ENCODE data around the gene ADAD2.

DNA sequence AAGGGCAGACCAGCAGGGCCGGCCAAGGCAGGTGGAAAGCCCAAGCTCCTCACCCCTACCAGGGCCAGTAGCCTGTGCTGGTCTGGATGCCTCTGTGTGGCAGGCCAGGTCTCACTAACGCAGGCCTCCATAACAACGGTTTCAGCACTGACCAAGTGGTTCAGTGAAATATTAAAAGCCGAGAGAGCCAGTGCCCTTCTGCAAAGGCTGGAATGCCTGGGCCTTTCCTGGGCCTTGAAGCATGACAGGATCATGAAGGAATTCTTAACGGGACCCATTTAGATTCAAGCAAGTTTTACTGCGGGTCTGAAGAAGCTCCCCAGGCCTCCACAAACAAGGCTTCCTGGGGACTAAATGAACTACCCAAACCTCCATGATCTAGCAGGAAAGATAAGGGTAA is 16.3 kb downstream of the ADAD2 start:
- TF ChIP-seq, protein P1, sequence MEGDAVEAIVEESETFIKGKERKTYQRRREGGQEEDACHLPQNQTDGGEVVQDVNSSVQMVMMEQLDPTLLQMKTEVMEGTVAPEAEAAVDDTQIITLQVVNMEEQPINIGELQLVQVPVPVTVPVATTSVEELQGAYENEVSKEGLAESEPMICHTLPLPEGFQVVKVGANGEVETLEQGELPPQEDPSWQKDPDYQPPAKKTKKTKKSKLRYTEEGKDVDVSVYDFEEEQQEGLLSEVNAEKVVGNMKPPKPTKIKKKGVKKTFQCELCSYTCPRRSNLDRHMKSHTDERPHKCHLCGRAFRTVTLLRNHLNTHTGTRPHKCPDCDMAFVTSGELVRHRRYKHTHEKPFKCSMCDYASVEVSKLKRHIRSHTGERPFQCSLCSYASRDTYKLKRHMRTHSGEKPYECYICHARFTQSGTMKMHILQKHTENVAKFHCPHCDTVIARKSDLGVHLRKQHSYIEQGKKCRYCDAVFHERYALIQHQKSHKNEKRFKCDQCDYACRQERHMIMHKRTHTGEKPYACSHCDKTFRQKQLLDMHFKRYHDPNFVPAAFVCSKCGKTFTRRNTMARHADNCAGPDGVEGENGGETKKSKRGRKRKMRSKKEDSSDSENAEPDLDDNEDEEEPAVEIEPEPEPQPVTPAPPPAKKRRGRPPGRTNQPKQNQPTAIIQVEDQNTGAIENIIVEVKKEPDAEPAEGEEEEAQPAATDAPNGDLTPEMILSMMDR (IDR thresholded peaks at IDR 0.05), result no peak
- TF ChIP-seq POLR2A (IDR thresholded peaks at IDR 0.05), result no peak

Data from heart left ventricle (tissue), 13 donors.